PC-9 (cell line): ENCODE data around the gene PGAM5.

ENCODE experiments used
- EZH2 ChIP-seq: fragments of 200-600 bp; sonication (generic); IDR thresholded peaks from 2 replicates; pipeline ENCODE4 v1.8.0; 2017; ENCODE audit warnings: antibody characterized with exemption, low read depth
- TF ChIP-seq, protein P1 (sequence below): fragments of 200-600 bp; sonication (generic); conservative IDR thresholded peaks from 2 replicates; pipeline ENCODE4 v1.6.1; 2017; ENCODE audit warnings: mixed run types, antibody characterized with exemption, mild to moderate bottlenecking, moderate library complexity

DNA sequence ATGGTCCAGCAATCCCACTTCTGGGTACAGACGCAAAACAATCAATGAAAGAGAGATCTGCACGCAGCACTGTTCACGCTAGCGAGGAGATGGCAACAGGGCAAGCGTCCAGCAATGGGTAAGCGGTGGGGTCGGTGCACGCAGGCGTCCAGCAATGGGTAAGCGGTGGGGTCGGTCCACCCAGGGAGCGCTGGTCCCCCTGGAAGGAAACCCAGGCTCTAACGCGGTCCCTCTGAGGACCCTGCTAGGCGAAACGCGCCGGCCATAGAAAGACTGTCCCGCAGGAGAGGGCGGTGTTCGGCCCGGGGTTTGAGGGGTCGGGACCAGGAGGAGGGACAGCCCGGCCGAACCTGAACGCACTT, 618 bp upstream of the PGAM5 start:
- TF ChIP-seq, protein P1, sequence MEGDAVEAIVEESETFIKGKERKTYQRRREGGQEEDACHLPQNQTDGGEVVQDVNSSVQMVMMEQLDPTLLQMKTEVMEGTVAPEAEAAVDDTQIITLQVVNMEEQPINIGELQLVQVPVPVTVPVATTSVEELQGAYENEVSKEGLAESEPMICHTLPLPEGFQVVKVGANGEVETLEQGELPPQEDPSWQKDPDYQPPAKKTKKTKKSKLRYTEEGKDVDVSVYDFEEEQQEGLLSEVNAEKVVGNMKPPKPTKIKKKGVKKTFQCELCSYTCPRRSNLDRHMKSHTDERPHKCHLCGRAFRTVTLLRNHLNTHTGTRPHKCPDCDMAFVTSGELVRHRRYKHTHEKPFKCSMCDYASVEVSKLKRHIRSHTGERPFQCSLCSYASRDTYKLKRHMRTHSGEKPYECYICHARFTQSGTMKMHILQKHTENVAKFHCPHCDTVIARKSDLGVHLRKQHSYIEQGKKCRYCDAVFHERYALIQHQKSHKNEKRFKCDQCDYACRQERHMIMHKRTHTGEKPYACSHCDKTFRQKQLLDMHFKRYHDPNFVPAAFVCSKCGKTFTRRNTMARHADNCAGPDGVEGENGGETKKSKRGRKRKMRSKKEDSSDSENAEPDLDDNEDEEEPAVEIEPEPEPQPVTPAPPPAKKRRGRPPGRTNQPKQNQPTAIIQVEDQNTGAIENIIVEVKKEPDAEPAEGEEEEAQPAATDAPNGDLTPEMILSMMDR = no peak
- TF ChIP-seq EZH2 = no peak
